Calu3 (cell line): ENCODE measurements around the gene CRK. TPM values are rescaled to one million over a fixed set of nuclear protein-coding genes. Genes with fewer than 3 reads are reported as not detected.

Experiments used
- BruUV-seq: library from RNA; stranded (reverse); fragments of 400-500 nt; replicated peaks from 2 replicates; lab custom pipeline; 2021; lab: Mats Ljungman, UMichigan
- CTCF ChIA-PET: fragments of 300-600 bp; sonication (Branson Sonifier 250); formaldehyde crosslinking; loops from one replicate; lab custom pipeline; 2022; ENCODE audit warnings: antibody characterized with exemption; lab: Charles Lee
- DNase-seq: peaks from one replicate; pipeline ENCODE4 v3.0.0; 2022
- H3K27ac Mint-ChIP-seq: one replicate; pipeline ENCODE4 v1.8.0; 2022; ENCODE audit warnings: mixed read lengths; ENCODE audit not compliant: unreplicated experiment
- H3K27me3 Mint-ChIP-seq: one replicate; pipeline ENCODE4 v1.8.0; 2022; ENCODE audit warnings: mixed read lengths; ENCODE audit not compliant: unreplicated experiment
- H3K36me3 Mint-ChIP-seq: one replicate; pipeline ENCODE4 v1.8.0; 2022; ENCODE audit warnings: mild to moderate bottlenecking, moderate library complexity, mixed read lengths; ENCODE audit not compliant: insufficient read depth, unreplicated experiment
- H3K4me1 Mint-ChIP-seq: one replicate; pipeline ENCODE4 v1.8.0; 2022; ENCODE audit warnings: mild to moderate bottlenecking, low read depth, mixed read lengths; ENCODE audit not compliant: unreplicated experiment
- H3K4me3 Mint-ChIP-seq: one replicate; pipeline ENCODE4 v1.8.0; 2022; ENCODE audit warnings: mild to moderate bottlenecking, low read depth, moderate library complexity, mixed read lengths; ENCODE audit not compliant: unreplicated experiment
- H3K9me3 Mint-ChIP-seq: one replicate; pipeline ENCODE4 v1.8.0; 2022; ENCODE audit warnings: low read depth, mixed read lengths; ENCODE audit not compliant: unreplicated experiment
- intact Hi-C: fragments of 100-400 bp; cut with micrococcal nuclease; formaldehyde crosslinking; loops from one replicate; pipeline ENCODE4 v1.10.0; 2022; ENCODE audit not compliant: unreplicated experiment
- total RNA-seq: library from RNA; stranded (reverse); gene quantifications from 2 replicates; pipeline ENCODE4 v1.2.3, GENCODE V29; 2022
- TF ChIP-seq, protein P1 (sequence below): fragments of 200-600 bp; IDR thresholded peaks from one replicate; pipeline ENCODE4 v1.8.0; 2022; ENCODE audit warnings: antibody characterized with exemption; ENCODE audit not compliant: unreplicated experiment

Gene CRK
- total RNA-seq, 1 experiment from 2014 or later = 38.9 TPM

DNA sequence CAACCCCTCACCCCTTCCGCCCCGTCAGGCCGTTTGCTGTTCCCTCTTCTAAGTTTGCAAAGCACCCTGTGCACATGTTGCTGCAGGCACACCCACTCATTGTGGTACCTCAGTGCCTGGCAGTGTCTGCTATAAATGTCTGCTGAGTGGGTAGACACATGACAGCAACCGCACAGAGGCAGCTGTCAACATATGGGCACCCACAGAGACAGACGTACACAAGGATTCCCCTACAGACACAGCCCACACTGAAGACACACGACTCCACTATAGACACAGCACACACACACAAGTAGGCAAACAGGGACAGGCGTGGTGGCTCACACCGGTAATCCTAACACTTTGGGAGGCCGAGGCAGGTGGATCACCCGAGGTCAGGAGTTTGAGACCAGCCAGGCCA lies 17.8 kb upstream of the CRK start:
- no peak overlapping the region for H3K4me3 Mint-ChIP-seq
- no peak overlapping the region for H3K27ac Mint-ChIP-seq
- intact Hi-C loops = no loop called here
- H3K9me3 Mint-ChIP-seq = no peaks in the 10 kb centered on the region
- CTCF ChIA-PET = no interaction called here
- TF ChIP-seq, protein P1, sequence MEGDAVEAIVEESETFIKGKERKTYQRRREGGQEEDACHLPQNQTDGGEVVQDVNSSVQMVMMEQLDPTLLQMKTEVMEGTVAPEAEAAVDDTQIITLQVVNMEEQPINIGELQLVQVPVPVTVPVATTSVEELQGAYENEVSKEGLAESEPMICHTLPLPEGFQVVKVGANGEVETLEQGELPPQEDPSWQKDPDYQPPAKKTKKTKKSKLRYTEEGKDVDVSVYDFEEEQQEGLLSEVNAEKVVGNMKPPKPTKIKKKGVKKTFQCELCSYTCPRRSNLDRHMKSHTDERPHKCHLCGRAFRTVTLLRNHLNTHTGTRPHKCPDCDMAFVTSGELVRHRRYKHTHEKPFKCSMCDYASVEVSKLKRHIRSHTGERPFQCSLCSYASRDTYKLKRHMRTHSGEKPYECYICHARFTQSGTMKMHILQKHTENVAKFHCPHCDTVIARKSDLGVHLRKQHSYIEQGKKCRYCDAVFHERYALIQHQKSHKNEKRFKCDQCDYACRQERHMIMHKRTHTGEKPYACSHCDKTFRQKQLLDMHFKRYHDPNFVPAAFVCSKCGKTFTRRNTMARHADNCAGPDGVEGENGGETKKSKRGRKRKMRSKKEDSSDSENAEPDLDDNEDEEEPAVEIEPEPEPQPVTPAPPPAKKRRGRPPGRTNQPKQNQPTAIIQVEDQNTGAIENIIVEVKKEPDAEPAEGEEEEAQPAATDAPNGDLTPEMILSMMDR = no peak
- H3K27me3 Mint-ChIP-seq = no peaks in the 10 kb centered on the region
- peaks cover 48% of the 10 kb centered on the region for H3K36me3 Mint-ChIP-seq
- no TSS peak for BruUV-seq
- no peak for DNase-seq
- H3K4me1 Mint-ChIP-seq = no peaks in the 10 kb centered on the region

DNA sequence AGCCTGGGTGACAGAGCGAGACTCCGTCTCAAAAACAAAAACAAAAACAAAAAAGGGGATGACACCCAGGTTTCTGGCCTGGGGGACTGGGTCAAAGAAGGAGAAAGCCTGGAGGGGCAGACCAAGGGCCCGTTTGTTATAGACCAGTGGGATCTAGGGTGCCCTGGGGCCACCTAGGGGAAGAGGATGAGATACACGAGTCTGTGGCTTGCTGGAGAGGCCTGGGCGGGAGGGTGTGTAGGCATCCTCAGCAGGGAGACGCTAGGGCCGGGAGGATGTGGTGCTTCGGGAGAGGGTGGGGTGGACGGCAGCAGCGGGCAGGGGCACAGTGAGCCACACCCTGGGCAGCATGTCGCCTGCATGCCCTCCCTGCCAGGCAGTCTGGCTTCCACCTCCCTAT lies 17.1 kb upstream of the CRK start:
- no peak for DNase-seq
- Mint-ChIP-seq H3K9me3 (no peaks in the 10 kb centered on the region), H3K4me1 (no peaks in the 10 kb centered on the region), H3K27ac (no peak overlapping the region), H3K36me3 (peaks cover 45% of the 10 kb centered on the region), H3K4me3 (no peak overlapping the region), H3K27me3 (no peaks in the 10 kb centered on the region)
- BruUV-seq = no TSS peak
- CTCF ChIA-PET = no interaction called here
- TF ChIP-seq, protein P1 = no peak
- intact Hi-C loops = no loop called here

DNA sequence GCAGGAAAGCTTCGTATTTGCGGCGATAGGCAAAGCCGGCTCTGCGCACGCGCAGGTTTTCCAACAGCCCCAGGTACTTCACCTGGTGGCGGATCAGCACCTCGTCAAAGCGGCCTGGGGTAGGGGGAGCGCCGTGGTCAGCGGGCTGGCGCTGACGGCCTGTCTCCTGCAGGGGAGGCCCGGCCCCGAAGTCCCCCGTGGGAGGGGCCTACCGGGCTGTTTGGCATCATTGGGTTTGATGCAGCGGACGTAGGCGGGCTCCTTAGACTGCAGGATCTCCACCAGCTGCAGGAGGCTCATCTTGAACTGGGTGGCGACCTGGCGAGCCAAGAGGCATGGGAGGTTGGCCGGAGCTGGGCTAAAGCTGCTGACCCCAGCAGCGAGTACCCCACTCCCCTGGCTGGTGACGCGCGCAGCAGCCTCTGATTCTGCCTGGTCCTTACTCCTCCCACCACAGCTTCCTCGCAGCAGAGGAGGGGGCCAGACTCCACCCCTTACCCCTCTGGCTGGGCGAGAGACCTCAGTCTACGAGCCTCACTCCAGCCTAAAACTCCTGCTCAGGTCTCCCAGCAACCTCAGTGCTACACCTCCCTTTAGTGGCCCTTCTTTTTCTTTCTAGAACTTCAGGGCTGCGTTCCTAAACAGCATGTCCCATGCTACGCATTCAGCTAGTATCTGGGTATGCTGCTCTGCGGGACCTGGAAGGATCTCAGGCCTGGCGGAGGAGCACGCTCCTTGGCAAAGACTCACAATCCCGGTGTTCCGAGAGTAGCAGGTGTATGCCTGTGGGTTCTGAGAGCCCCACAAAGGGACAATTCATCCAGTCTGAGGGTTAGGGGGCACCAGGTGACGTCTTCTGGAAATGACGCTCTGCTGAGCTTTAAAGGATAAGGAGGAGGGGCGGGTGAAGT lies 16.1 kb upstream of the CRK start:
- CTCF ChIA-PET = interaction anchor here (1.0 kb wide), 1 partner anchor 12 kb away, joined by 3 read pairs; no protein-coding TSS in a partner anchor
- intact Hi-C loops = no loop called here
- Mint-ChIP-seq H3K4me1 (no peaks in the 10 kb centered on the region), H3K9me3 (no peaks in the 10 kb centered on the region), H3K36me3 (peaks cover 42% of the 10 kb centered on the region), H3K4me3 (no peak overlapping the region), H3K27me3 (no peaks in the 10 kb centered on the region), H3K27ac (no peak overlapping the region)
- BruUV-seq = no TSS peak
- no peak for DNase-seq
- TF ChIP-seq, protein P1 = no peak

DNA sequence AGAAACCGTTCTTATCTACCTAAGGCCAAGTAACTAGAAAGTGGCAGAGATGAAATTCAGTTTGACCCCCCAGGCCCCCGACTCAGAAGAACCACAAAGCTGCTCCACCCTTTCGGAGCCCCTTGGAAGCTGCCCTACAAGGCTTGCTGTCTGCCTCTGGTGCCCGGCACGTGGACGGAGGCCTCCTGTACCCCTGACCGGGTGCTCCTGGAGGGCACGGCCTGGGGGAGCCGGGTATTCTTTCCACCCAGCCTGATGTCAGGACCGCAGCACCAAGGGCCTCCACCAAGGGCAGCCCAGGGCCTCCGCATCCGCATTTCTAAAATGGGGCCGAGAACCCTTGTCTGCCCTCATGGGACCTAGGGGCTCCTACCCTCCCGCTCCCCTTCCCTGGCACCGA lies 15.5 kb upstream of the CRK start:
- no peak overlapping the region for H3K4me3 Mint-ChIP-seq
- CTCF ChIA-PET = interaction anchor here (1.0 kb wide), 1 partner anchor 13 kb away, joined by 3 read pairs; no protein-coding TSS in a partner anchor
- no peak for DNase-seq
- TF ChIP-seq, protein P1 = no peak
- intact Hi-C loops = no loop called here
- no TSS peak for BruUV-seq
- no peaks in the 10 kb centered on the region for H3K4me1 Mint-ChIP-seq
- peaks cover 42% of the 10 kb centered on the region for H3K36me3 Mint-ChIP-seq
- no peaks in the 10 kb centered on the region for H3K9me3 Mint-ChIP-seq
- H3K27ac Mint-ChIP-seq = no peak overlapping the region
- H3K27me3 Mint-ChIP-seq = no peaks in the 10 kb centered on the region
